LoVo (cell line): Measurements from ENCODE around the gene LAP3.

ENCODE experiments used
- DNase-seq: peaks from one replicate; pipeline ENCODE4 v3.0.0-alpha.2; 2016; ENCODE audit warnings: low spot score

LAP3 gene

GRCh38 chr4:17619416-17620105 is 42.6 kb downstream of the LAP3 start:
- DNase-seq: no peak

- DNase-seq: no peak
Observed at GRCh38 chr4:17623451-17624001, 46.5 kb downstream of the LAP3 start.

GRCh38 chr4:17624821-17625220 is 47.8 kb downstream of the LAP3 start:
- no peak for DNase-seq

- no peak for DNase-seq
Observed at GRCh38 chr4:17630228-17630627, 53.2 kb downstream of the LAP3 start.

- DNase-seq: no peak
Observed at GRCh38 chr4:17633600-17633999, 56.6 kb downstream of the LAP3 start.

- no peak for DNase-seq
Observed at GRCh38 chr4:17635056-17635455, 58.1 kb downstream of the LAP3 start.

GRCh38 chr4:17636341-17636695 is 59.3 kb downstream of the LAP3 start:
- DNase-seq: no peak

GRCh38 chr4:17636696-17637622 is 60.0 kb downstream of the LAP3 start:
- peak; percentile 68 for DNase-seq

GRCh38 chr4:17639136-17639535 is 62.1 kb downstream of the LAP3 start:
- no peak for DNase-seq

- DNase-seq: no peak
Observed at GRCh38 chr4:17642398-17642783, 65.4 kb downstream of the LAP3 start.

GRCh38 chr4:17646693-17647092 is 69.7 kb downstream of the LAP3 start:
- DNase-seq: no peak

- no peak for DNase-seq
Observed at GRCh38 chr4:17647176-17647806, 70.3 kb downstream of the LAP3 start.

GRCh38 chr4:17647927-17648326 is 70.9 kb downstream of the LAP3 start:
- no peak for DNase-seq

- no peak for DNase-seq
Observed at GRCh38 chr4:17650406-17650805, 73.4 kb downstream of the LAP3 start.

GRCh38 chr4:17654701-17655100 is 77.7 kb downstream of the LAP3 start:
- DNase-seq: no peak

GRCh38 chr4:17657090-17657489 is 80.1 kb downstream of the LAP3 start:
- no peak for DNase-seq
